HepG2 (cell line): Measurements from ENCODE around the gene GRB7. TPM values are rescaled to one million over a fixed set of nuclear protein-coding genes. Genes with fewer than 3 reads are reported as not detected.

Experiments
- ARHGAP35 ChIP-seq: sonication (generic); formaldehyde crosslinking; IDR thresholded peaks from 2 replicates; pipeline ENCODE4 v1.9.0; 2022; ENCODE audit warnings: mild to moderate bottlenecking, inconsistent platforms, moderate library complexity, missing genetic modification reagents, borderline replicate concordance
- CBX5 ChIP-seq: sonication (generic); formaldehyde crosslinking; IDR thresholded peaks from 2 replicates; pipeline ENCODE4 v1.4.0; 2020; ENCODE audit warnings: missing genetic modification reagents, borderline replicate concordance
- CREM ChIP-seq, 2 experiments: sonication (generic) in 1 of 2; formaldehyde crosslinking in 1 of 2; IDR thresholded peaks; 2 replicates each; pipeline versions ENCODE4 v1.4.0 to v1.6.1; 2016 to 2020; ENCODE audit warnings: antibody characterized with exemption in 1 of 2, mild to moderate bottlenecking in 1 of 2, missing genetic modification reagents in 1 of 2
- GATAD1 ChIP-seq: IDR thresholded peaks from 2 replicates; pipeline ENCODE4 v1.6.1; 2016; ENCODE audit warnings: missing genetic modification reagents, missing compliant biosample characterization
- GFI1 ChIP-seq: sonication (generic); formaldehyde crosslinking; IDR thresholded peaks from 2 replicates; pipeline ENCODE4 v1.5.0; 2020; ENCODE audit warnings: missing genetic modification reagents, mild to moderate bottlenecking, borderline replicate concordance
- HIVEP1 ChIP-seq: sonication (generic); formaldehyde crosslinking; IDR thresholded peaks from 2 replicates; pipeline ENCODE4 v1.4.0; 2020; ENCODE audit warnings: mild to moderate bottlenecking, missing genetic modification reagents
- KLF15 ChIP-seq: sonication (generic); formaldehyde crosslinking; IDR thresholded peaks from 2 replicates; pipeline ENCODE4 v1.8.1; 2023; ENCODE audit warnings: borderline replicate concordance, mild to moderate bottlenecking, inconsistent platforms, missing genetic modification reagents, mixed read lengths
- MAZ ChIP-seq, 2 experiments: sonication (generic) in 1 of 2; formaldehyde crosslinking in 1 of 2; IDR thresholded peaks; 2 replicates each; pipeline versions ENCODE4 v1.5.0 to v1.6.1; 2012 to 2020; ENCODE audit warnings: low read depth in 2 of 2, mild to moderate bottlenecking in 2 of 2, borderline replicate concordance in 1 of 2, improper control_type of control experiment in 1 of 2, low read length in 1 of 2, missing genetic modification reagents in 1 of 2, moderate library complexity in 1 of 2
- NCOA1 ChIP-seq: sonication (generic); formaldehyde crosslinking; IDR thresholded peaks from 2 replicates; pipeline ENCODE4 v1.9.0; 2021; ENCODE audit warnings: missing genetic modification reagents
- NR2F2 ChIP-seq: IDR thresholded peaks from 2 replicates; pipeline ENCODE4 v1.6.1; 2012; ENCODE audit warnings: low read depth, inconsistent platforms, borderline replicate concordance
- PPARG ChIP-seq: conservative IDR thresholded peaks from 2 replicates; pipeline ENCODE4 v1.6.1; 2016; ENCODE audit warnings: missing biosample characterization, missing genetic modification reagents
- PRPF4 ChIP-seq: fragments of 200-400 bp; formaldehyde crosslinking; IDR thresholded peaks from 2 replicates; pipeline ENCODE4 v1.6.1; 2016; ENCODE audit warnings: low read length, low read depth; ENCODE audit not compliant: poor library complexity, severe bottlenecking
- RELA ChIP-seq: sonication (generic); formaldehyde crosslinking; IDR thresholded peaks from 2 replicates; pipeline ENCODE4 v1.4.0; 2020; ENCODE audit warnings: missing genetic modification reagents
- SP5 ChIP-seq: IDR thresholded peaks from 2 replicates; pipeline ENCODE4 v1.6.1; 2016; ENCODE audit warnings: low read depth, borderline replicate concordance
- TCF7L2 ChIP-seq: IDR thresholded peaks from 2 replicates; pipeline ENCODE4 v1.6.1; 2011; ENCODE audit warnings: mild to moderate bottlenecking, low read depth, low read length, moderate library complexity
- TP53 ChIP-seq: sonication (generic); formaldehyde crosslinking; conservative IDR thresholded peaks from 2 replicates; pipeline ENCODE4 v1.4.0; 2020; ENCODE audit warnings: missing genetic modification reagents
- ZBTB3 ChIP-seq: sonication (generic); formaldehyde crosslinking; IDR thresholded peaks from 2 replicates; pipeline ENCODE4 v1.4.0; 2020; ENCODE audit warnings: low read depth, mild to moderate bottlenecking, moderate library complexity, missing genetic modification reagents, borderline replicate concordance
- ZFP36 ChIP-seq: fragments of 150-350 bp; IDR thresholded peaks from 2 replicates; pipeline ENCODE4 v1.6.1; 2018; ENCODE audit warnings: borderline replicate concordance, low read length, low read depth; ENCODE audit not compliant: partially characterized antibody
- ZIK1 ChIP-seq: sonication (generic); formaldehyde crosslinking; IDR thresholded peaks from 2 replicates; pipeline ENCODE4 v1.5.0; 2020; ENCODE audit warnings: mild to moderate bottlenecking, low read depth, missing genetic modification reagents, borderline replicate concordance
- ZMYM4 ChIP-seq: sonication (generic); formaldehyde crosslinking; IDR thresholded peaks from 2 replicates; pipeline ENCODE4 v1.8.1; 2023; ENCODE audit warnings: mild to moderate bottlenecking, missing genetic modification reagents
- ZNF337 ChIP-seq: sonication (generic); formaldehyde crosslinking; IDR thresholded peaks from 2 replicates; pipeline ENCODE4 v1.5.1; 2020; ENCODE audit warnings: missing genetic modification reagents, low read depth, mild to moderate bottlenecking, borderline replicate concordance
- ZNF432 ChIP-seq: sonication (generic); formaldehyde crosslinking; IDR thresholded peaks from 2 replicates; pipeline ENCODE4 v1.5.0; 2020; ENCODE audit warnings: missing genetic modification reagents, mild to moderate bottlenecking, borderline replicate concordance
- ZSCAN20 ChIP-seq: sonication (generic); formaldehyde crosslinking; IDR thresholded peaks from 2 replicates; pipeline ENCODE4 v1.4.0; 2020; ENCODE audit warnings: missing genetic modification reagents, mild to moderate bottlenecking, borderline replicate concordance
- polyA plus RNA-seq, 8 experiments: library from polyadenylated mRNA; depleted of rRNA in 3 of 8; stranded (reverse) in 7 of 8; unstranded in 1 of 8; fragments of >200 nt; fragmentation: Illumina TruSeq in 4 of 8; extraction: Trizol in 4 of 8; gene quantifications; 2 replicates each; pipeline versions ENCODE4 v1.2.1 to v1.2.3, GENCODE V29; 2011 to 2016; ENCODE audit warnings: low read depth in 4 of 8, missing spikeins in 1 of 8, mixed read lengths in 1 of 8; ENCODE audit not compliant: insufficient read depth in 1 of 8
- total RNA-seq, 5 experiments: library from RNA; depleted of rRNA; stranded (reverse); fragments of >200 nt; fragmentation: Illumina TruSeq; extraction: Trizol; gene quantifications; 2 replicates each; pipeline ENCODE4 v1.2.3, GENCODE V29; 2016; ENCODE audit warnings: low read depth in 1 of 5
- TF ChIP-seq, protein P1 (sequence below): sonication (generic); formaldehyde crosslinking; IDR thresholded peaks from 2 replicates; pipeline ENCODE4 v1.5.0; 2020; ENCODE audit warnings: missing genetic modification reagents
- TF ChIP-seq, protein P2 (sequence below): sonication (generic); formaldehyde crosslinking; conservative IDR thresholded peaks from 2 replicates; pipeline ENCODE4 v1.4.0; 2020; ENCODE audit warnings: missing genetic modification reagents

Gene GRB7
- total and polyA plus RNA-seq, 2 of the 13 experiments (the other 11 are each of a cell fraction or from before 2014, with no cell fraction given): 60.2 to 77.7 TPM

DNA sequence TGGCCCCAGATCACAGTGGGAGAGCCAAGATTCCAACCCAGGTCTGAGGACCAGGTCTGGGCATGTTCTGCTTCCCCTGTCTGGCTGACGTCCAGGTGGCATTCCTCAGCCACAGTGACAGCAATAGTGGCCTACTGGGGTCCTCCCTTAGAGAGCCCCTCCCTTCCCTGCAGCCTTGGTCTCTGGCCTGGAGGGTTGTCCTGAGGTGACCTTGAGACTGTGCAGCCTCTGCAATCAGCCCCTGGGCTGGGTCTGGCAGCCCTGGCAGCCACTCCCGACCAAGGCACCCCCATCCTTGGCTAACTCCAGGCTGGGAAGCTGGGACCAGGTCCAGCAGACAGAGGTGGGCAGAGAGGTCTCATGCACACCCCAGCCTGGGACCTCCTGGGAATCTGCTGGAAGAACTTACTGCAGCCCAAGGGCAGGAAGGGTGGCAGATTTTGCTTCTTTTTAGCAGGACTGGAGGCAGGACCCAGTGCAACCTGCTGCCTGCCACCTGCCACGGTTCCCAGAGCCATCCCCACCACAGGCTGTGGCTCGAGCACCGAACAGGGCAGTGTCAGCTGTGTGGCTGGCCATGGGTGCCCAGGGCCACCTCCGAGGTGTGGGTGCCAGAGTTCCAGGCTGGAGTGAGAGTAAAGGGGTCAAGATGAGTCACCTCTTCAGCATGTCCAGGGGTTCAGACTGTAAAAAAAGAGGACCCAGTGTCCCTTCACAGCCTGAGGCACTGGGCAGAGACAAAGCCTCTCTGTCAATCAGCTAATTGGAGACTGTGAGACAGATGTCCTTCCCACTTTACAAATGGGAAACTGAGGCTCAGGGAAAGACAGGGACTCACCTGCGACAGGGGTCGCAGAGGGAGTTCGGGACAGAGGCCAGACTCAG, 12.6 kb downstream of the GRB7 start (continued):
- TF ChIP-seq PPARG (CRISPR knock-in tag) (no peak), ZNF337 (no peak; the same call in 1 of the 2 replicates), SP5 (CRISPR knock-in tag) (peak; percentile 37; the same call in 1 of the 2 replicates), NCOA1 (CRISPR knock-in tag) (peak; percentile 67), NR2F2 (peak; percentile 53; the same call in 1 of the 2 replicates), ARHGAP35 (CRISPR knock-in tag) (no peak), GFI1 (CRISPR knock-in tag) (no peak), ZMYM4 (CRISPR knock-in tag) (peak; percentile 34), ZBTB3 (no peak), ZNF432 (CRISPR knock-in tag) (no peak), PRPF4 (no peak), CREM (IDR thresholded peaks at IDR 0.05) (no peak; the same call in 1 of the 2 replicates), CREM (CRISPR knock-in tag; IDR thresholded peaks at IDR 0.05) (no peak), ZSCAN20 (CRISPR knock-in tag) (no peak), CBX5 (CRISPR knock-in tag) (peak; percentile 20; the same call in 1 of the 2 replicates), RELA (CRISPR knock-in tag) (no peak), ZIK1 (CRISPR knock-in tag) (no peak; the same call in 1 of the 2 replicates), KLF15 (CRISPR knock-in tag) (no peak), ZFP36 (no peak), GATAD1 (no peak; the same call in 1 of the 2 replicates), MAZ (IDR thresholded peaks at IDR 0.05; ENCODE audit: borderline replicate concordance, low read depth, low read length) (0 out of 2 replicates have a peak, but pooled peaks have one; percentile 50), MAZ (CRISPR knock-in tag; IDR thresholded peaks at IDR 0.05; ENCODE audit: low read depth) (peak; percentile 66), TCF7L2 (no peak), HIVEP1 (CRISPR knock-in tag) (peak; percentile 82), TP53 (CRISPR knock-in tag) (peak; percentile 98)
- TF ChIP-seq, protein P1, sequence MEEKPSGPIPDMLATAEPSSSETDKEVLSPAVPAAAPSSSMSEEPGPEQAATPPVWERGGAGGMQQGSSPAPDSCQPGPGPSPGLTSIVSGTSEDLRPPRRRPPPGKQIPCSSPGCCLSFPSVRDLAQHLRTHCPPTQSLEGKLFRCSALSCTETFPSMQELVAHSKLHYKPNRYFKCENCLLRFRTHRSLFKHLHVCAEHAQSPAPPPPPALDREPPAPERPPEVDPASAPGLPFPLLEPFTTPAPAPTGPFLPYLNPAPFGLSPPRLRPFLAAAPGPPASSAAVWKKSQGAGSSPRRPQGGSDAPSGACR (CRISPR knock-in tag): no peak; the same call in 1 of the 2 replicates
- TF ChIP-seq, protein P2, sequence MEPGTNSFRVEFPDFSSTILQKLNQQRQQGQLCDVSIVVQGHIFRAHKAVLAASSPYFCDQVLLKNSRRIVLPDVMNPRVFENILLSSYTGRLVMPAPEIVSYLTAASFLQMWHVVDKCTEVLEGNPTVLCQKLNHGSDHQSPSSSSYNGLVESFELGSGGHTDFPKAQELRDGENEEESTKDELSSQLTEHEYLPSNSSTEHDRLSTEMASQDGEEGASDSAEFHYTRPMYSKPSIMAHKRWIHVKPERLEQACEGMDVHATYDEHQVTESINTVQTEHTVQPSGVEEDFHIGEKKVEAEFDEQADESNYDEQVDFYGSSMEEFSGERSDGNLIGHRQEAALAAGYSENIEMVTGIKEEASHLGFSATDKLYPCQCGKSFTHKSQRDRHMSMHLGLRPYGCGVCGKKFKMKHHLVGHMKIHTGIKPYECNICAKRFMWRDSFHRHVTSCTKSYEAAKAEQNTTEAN: no peak
